ENCODE measurements around the gene ARCN1. TPM values are rescaled to one million over a fixed set of nuclear protein-coding genes. Genes with fewer than 3 reads are reported as not detected.

The ARCN1 gene
- total and polyA plus RNA-seq, 9 of the 15 experiments (the other 6 are each of a cell fraction or from before 2014, with no cell fraction given) = 30.0 to 224 (median 76.4) TPM

- TF ChIP-seq, protein P1, sequence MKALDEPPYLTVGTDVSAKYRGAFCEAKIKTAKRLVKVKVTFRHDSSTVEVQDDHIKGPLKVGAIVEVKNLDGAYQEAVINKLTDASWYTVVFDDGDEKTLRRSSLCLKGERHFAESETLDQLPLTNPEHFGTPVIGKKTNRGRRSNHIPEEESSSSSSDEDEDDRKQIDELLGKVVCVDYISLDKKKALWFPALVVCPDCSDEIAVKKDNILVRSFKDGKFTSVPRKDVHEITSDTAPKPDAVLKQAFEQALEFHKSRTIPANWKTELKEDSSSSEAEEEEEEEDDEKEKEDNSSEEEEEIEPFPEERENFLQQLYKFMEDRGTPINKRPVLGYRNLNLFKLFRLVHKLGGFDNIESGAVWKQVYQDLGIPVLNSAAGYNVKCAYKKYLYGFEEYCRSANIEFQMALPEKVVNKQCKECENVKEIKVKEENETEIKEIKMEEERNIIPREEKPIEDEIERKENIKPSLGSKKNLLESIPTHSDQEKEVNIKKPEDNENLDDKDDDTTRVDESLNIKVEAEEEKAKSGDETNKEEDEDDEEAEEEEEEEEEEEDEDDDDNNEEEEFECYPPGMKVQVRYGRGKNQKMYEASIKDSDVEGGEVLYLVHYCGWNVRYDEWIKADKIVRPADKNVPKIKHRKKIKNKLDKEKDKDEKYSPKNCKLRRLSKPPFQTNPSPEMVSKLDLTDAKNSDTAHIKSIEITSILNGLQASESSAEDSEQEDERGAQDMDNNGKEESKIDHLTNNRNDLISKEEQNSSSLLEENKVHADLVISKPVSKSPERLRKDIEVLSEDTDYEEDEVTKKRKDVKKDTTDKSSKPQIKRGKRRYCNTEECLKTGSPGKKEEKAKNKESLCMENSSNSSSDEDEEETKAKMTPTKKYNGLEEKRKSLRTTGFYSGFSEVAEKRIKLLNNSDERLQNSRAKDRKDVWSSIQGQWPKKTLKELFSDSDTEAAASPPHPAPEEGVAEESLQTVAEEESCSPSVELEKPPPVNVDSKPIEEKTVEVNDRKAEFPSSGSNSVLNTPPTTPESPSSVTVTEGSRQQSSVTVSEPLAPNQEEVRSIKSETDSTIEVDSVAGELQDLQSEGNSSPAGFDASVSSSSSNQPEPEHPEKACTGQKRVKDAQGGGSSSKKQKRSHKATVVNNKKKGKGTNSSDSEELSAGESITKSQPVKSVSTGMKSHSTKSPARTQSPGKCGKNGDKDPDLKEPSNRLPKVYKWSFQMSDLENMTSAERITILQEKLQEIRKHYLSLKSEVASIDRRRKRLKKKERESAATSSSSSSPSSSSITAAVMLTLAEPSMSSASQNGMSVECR (CRISPR knock-in tag; IDR thresholded peaks at IDR 0.05) = 0 out of 2 replicates have a peak, but pooled peaks have one; percentile 30
- TF ChIP-seq ZFP1 (CRISPR knock-in tag; IDR thresholded peaks at IDR 0.05) (no peak), ZNF146 (CRISPR knock-in tag; IDR thresholded peaks at IDR 0.05; ENCODE audit: unreplicated experiment) (no peak), ZNF134 (CRISPR knock-in tag; conservative IDR thresholded peaks at IDR 0.05) (no peak), CUX1 (CRISPR knock-in tag; IDR thresholded peaks at IDR 0.05) (no peak), EP400 (IDR thresholded peaks at IDR 0.05) (no peak), ZNF655 (CRISPR knock-in tag; IDR thresholded peaks at IDR 0.05) (no peak), ZNF408 (CRISPR knock-in tag; IDR thresholded peaks at IDR 0.05; ENCODE audit: low read depth) (no peak), THRAP3 (IDR thresholded peaks at IDR 0.05; ENCODE audit: borderline replicate concordance) (no peak), ZNF124 (CRISPR knock-in tag; IDR thresholded peaks at IDR 0.05) (no peak), ASH1L (IDR thresholded peaks at IDR 0.05; ENCODE audit: borderline replicate concordance, low read depth, partially characterized antibody) (no peak), MECOM (CRISPR knock-in tag; IDR thresholded peaks at IDR 0.05) (no peak), FOXJ2 (tag; IDR thresholded peaks at IDR 0.05) (no peak), ZNF232 (CRISPR knock-in tag; IDR thresholded peaks at IDR 0.05) (no peak), ZNF311 (CRISPR knock-in tag; IDR thresholded peaks at IDR 0.05) (no peak)
- TF ChIP-seq, protein P2, sequence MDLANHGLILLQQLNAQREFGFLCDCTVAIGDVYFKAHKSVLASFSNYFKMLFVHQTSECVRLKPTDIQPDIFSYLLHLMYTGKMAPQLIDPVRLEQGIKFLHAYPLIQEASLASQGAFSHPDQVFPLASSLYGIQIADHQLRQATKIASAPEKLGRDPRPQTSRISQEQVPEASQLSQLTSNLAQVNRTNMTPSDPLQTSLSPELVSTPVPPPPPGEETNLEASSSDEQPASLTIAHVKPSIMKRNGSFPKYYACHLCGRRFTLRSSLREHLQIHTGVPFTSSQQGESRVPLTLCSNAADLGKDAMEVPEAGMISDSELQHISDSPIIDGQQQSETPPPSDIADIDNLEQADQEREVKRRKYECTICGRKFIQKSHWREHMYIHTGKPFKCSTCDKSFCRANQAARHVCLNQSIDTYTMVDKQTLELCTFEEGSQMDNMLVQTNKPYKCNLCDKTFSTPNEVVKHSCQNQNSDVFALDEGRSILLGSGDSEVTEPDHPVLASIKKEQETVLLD (IDR thresholded peaks at IDR 0.05) = peak; percentile 68; the same call in 1 of the 2 replicates
Measured at GRCh38 chr11:118605116-118605867, 33.1 kb downstream of the ARCN1 start (continued).

Data from K562 (cell line).